Measurements from ENCODE around the gene ATP1A4.
"Not testable (repeated sequence)": the region's sequence is repeated elsewhere in the genome, so short reads cannot be mapped to it uniquely, and the experiment has no call there.

Gene ATP1A4

DNA sequence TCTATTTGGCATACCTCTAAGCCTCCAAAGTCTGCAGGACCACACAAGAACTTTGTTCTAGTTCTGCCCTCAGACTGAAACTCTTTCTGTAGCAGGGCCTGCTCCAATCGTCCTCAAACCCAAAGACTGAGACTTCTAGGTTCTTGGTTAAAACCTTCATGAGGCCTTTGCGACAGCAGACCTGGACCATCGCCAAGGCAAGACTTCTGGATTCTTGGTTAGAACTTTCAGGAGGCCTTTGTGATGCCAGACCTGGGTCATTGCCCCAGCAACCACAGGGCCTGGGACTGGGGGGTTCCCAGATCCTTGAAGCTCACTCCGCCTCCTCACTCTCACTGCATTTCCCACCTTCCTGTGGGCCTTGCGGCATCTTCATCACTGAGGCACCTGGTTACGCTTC lies at the start of gene ATP1A4:
ATP1A4 (plus strand) TSS at position 301 of the 400 bp plus-strand sequence. CDS start 438 bp downstream, outside the sequence.
- no peak for DNase-seq

DNA sequence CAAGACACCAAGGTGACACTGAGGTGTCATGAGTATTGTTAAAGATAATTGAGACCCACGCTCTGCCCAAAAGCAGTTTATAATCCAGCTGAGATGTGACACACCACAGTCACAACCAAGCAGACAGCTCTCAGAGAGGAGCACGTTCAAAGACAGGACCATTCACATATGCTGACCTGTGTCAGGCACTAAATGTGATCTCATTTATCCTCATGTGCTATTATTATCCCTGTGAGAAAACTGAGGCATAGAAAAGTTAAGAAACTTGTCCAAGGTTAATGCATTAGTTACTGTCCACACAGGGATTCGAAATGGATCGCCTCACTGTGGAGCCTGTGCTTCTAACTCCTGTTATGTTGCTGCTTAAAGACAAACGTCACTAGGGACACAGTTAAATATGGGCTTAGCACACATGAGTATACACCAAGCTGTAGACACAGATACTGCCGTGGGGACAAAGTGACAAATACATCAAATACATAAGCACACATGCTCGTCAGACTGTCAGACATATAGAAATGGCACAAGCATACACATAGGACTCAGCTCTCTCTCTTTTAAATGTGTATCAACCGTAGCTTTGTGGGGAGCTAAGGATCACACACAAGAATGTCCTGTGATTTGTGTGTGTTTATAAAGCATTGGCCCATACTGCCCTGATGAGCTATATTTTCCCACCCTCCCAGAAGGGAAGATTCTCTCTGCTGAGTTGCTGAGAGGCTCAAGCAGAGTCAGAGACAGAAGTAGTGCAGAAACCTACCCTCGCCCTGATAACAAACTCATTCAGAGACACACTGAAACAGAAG lies 49.5 kb upstream of the ATP1A4 start:
- no peak for DNase-seq

DNA sequence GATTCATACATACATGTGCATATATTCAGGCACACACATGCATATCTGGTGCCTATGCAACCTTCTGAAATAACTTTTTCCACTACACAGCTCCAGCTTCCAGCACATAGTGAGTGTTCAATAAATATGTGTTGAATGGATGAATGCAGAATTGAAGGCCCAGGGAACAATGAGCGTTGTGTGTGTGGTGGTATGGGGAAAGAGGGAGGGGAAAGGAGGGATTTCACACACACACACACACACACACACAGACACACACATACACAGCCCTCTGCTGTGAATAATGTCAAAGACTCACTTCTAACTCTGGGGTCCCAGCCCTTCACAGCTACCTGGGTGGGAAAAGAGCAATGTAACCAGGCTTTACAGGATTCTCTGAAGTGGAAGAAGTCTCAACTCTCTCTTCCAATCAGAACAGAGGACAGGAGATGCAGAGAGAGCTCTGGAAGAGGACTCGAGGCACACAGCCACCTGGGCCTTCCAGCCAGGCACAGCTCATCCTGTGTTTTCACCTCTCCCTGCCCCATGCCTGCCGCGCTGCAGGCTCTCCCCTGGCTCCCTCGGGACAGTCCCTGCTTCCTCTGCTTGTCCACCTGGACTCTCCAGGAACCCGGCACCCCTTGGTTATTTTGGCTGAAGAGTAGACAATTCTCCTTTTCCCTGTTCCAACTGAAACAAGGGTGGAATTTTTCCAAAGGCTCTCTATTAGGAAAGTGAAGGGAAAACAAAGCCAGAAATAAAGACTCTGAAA lies 47.6 kb upstream of the ATP1A4 start:
- DNase-seq, result no peak

DNA sequence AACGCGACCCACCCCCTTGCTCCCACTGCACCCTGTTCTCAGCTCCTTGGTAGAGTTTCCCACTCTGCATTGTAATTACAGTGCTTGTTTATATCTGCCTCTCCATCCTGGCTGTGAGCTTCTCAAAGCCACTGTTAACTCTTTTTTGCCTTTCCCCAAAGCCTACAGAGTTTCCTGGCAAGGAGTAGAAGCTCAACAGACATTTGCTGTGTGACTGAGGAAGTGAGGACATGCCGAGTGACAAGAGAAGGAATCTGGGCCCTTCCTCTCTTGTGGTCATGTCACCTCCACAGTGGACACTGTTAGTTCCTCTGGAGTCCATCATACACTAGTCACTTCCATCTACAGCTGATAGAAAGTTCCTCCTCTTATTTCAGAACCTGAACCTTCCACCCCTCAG lies 46.9 kb upstream of the ATP1A4 start:
- DNase-seq, result no peak

DNA sequence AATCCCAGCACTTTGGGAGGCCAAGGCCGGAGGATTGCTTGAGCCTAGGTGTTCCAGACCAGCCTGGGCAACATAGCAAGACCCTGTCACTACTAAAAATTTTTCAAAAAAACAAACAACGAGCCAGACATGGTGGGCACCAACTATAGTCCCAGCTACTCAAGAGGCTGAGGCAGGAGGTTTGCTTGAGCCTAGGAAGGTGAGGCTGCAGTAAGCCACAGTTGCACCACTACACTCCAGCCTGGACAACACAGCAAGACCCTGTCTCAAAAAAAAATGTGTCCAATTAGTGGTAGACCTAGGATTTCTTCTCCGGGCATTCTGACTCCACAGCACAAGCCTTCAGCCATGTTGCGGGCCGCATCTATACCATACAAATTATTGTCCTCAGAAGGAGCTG lies 46.2 kb upstream of the ATP1A4 start:
- no peak for DNase-seq

DNA sequence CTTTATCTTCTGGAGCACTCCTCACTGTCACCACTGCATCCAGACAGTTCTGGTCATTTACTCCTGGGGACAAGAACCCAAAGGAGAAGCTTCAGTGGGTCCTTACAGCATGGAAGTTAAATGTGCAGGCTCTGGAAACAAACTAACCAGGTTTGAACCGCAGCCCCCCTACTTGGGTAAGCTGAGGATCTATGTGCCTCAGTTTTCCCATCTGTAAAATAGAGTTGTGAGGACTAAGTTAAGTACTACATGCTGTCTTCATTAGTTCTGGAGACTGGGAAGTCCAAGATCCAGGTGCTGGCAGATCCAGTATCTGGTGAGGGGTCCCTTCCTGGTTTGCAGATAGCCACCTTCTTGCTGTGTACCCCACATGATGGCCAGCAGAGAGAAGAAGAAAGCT lies 43.9 kb upstream of the ATP1A4 start:
- DNase-seq, result no peak

DNA sequence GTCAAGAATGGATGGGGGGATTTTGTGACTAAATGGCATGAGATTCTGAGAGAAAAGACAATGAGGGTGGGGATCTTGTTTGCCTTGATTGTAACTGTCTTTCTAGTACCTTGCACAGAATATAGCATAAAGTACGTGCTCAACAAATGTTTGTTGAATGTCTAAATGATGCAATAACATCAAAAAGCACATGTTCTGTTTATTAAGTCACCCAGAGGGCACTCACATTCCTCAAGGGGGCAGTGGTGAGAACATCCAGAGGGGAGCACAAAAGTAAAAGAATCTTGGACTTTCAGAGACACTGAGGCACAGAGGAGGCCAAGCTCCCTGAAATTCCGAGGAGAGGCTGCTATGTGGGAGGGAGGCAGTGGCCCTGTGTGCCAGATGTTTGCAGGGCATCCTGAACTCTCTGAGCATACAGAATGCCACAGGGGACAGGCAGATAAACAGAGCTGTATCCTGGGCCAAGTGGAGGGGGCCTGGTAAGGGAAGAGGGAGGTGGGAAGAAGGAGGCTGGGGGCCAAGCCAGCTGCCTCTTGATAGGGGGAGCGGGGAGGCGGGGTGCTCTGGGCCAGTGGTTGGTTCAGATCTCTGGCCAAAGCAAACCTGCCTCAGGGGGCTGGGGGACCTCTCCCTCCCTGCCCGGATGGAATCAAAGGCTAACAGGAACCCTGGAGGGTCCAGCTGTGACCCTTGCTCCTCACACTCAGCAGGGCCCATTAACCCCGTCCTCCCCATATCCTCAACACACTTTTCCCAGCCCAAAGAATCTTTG lies 42.3 kb upstream of the ATP1A4 start:
- DNase-seq, result no peak

DNA sequence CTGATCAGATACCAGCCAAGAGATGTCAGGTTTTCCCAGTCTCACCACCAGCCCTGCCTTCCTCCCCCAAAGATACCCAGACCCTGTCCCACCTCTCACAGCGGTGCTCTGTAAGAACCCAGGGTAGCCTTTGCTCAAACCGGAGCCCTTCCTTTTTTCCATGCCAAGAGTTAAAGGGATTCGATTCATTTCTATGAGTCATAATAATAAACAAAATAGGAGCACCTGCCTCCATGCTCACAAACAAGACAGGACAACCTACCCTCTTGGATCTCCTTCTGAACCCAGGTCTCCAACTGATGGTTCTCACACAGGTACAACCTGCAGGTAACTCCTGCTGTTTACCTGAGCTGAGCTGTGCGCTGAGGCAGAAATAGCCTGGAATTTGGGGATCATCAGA lies 41.7 kb upstream of the ATP1A4 start:
- DNase-seq, result no peak

DNA sequence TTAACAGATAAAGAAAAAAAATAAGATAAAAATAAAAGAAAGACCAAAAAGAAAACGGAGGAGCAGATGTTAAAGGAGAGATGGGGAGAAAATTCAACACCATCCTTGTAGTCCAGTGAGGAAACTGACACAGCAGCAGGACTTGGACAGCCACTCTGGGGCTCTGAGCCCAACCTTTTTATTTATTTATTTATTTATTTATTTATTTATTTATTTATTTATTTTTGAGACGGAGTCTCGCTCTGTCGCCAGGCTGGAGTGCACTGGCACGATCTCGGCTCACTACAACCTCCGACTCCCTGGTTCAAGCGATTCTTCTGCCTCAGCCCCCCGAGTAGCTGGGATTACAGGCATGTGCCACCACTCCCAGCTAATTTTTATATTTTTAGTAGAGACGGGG lies 39.9 kb upstream of the ATP1A4 start:
- DNase-seq, result not testable (repeated sequence)

DNA sequence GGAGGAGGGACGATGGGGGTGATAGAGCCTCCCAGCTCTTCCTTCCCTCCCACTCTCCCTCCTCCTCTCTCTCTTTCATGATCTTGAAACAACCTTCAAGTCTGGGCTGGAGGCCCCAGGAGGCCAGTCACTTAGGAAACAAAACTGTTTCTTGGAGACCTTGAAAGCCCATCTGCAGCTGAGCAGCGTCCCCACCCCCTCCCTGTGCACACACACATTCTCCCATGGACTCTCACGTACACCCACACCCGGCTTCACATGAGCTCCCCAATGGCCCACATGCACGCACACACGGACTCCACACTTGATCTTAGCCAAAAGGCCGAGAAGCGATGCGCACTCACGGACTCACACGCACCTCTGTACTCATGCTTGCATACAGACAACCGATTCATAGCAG lies 39.0 kb upstream of the ATP1A4 start:
- DNase-seq, result no peak

DNA sequence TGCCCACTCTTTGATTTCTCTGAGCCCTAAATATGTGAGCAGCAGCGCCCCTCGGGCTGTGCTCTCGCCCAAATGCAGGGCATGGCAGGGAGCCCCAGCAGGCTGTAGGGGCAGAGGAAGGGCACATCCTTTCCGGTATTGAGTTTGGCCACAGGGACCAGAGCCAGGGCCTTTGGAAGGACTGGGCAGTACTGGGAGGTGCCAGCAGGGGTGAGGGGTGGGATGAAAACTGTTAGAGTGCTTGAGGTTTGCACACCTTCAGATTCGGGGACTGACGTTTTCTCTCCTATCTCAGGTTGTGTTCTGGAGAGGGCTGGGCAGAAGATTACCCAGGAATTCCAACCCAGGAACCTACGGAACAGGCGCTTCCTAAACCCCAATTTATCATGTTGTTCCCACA lies 38.0 kb upstream of the ATP1A4 start:
- no peak for DNase-seq

DNA sequence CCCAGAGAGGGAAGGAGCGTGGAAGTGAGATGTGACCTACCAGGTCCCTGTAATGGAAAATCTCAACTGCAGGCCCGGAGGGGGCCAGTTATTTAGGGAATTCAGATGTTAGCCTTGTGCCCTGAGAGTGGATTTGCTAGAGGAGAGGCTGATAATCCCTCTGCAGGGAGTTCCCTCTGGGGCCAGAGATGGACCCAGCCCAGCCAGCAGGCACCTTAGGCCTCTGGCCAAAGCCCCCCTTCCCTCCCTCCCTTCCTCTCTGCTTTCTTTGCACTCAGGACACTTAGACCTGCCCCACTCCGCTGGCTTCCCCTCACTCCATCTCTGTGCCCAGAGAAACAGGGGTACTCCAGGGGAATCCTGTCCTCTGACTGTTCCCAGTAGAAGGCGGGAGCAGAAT lies 37.3 kb upstream of the ATP1A4 start:
- no peak for DNase-seq

DNA sequence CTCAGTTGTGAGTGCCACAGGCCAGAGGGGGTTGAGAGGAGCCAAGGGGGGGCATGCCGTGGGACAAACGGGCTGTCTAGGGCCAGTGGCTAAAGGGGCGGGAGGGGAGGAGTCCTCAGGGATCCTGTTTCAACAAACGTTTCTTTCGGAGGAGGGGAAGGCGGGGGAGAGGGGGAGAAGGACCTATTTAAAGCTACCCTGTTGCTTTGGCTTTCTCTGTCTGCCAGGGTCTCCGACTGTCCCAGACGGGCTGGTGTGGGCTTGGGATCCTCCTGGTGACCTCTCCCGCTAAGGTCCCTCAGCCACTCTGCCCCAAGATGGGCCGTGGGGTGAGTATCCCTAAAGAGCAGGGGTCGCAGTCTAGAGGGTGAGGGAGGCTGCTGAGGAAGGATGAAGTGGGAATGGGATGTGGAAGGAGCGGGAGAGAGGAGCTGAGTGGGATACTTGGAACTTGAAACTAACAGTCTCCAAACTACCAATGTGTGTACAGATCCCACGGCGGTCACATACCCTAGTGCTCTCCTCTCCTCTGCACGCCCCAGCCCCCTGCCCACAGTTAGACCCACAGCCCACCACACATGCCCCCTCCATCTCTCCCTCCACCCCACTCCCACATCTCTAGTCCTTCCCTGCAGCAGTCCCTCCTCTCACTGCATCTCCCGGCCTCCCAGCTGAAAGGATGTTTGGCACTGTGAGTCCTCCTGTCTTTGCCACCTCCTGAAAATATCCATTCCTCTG lies 35.7 kb upstream of the ATP1A4 start, which contains the start of gene ATP1A2:
ATP1A2 (plus strand) TSS at position 215 of the 738 bp plus-strand sequence; CDS start at position 318, 103 bp downstream.
- DNase-seq, result no peak

DNA sequence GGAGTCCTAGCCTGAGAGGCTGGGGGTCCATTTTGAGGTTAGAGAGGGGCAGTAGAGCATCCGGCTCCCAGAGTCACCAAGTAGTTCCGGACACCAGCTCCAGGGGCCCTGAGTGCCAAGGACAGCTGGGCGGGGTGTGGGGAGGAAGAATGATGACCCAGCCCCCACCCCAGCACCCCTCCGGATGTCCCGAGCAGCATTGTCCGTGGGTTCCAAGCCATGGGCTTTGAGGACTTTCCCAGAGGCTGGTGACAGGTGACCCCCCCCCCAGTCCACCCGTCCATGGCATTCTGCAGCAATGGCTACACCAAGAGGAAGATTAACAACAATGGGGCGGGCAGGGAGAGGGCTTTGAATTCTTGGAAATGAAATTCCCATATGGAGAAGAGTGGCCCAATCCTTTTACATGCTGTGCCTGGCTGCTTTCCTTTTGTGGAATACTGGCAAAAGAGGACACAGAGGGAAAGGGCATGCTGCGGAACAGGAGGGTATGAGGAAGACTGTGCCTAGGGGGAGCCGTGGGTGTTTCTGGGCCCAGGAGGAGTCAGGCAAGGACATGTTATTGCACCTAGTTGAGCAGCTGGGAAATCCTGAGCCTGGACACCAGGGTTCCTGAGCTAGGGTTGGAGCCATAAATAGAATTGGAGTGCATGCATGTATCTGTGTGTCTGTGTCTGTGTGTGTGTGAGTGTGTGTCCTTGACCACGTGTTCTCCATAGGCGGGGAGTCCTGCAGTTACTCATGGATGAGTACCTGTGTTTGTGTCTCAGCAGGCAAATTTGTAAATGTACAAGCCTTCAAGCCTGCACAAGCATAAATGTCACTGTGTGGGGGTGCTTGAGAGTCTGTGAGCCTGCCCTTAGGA lies 34.9 kb upstream of the ATP1A4 start:
- DNase-seq, result no peak

DNA sequence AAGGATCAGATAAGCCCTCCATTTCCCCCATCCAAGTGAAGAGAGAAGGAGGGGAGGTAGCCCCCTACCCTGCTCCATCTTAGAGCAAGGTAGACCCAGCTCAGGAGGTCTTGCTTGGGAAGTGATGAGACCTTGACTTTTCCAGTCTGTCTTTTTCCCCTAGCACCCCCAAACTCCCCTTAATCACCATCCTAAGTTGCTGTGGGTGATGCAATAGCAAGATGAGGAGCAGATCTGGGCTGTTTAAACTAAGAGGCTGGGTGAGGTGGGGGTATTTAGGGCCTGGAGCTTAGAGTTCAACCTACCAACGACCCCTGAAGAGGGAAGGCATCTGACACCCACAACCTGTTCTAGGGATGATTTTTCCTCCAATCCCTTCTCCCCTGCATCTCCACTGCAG lies 34.1 kb upstream of the ATP1A4 start:
- DNase-seq, result no peak

DNA sequence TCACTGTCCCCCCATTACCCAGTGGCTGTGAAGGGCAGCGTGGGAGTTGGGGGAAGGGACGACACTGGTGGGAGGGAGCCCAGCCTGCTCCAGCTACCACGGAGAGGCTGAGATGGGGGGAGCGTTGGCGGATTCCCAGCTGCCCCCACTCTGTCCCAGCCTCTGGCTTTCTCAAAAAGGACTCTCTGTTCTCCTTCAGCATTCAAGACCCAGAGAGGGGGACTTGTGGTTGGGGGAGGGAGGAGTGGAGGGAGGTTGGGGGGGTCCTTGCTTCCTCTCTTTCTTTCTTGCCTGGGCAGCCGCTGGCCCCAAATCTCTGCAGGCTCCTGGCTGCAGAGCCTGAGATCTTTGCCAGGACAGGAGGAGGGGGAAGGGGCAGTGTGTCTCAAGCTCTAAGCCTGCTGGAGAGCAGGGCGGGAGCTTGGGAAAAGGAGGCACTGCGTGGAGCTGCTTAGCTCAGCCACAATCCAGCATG lies 33.7 kb upstream of the ATP1A4 start:
- DNase-seq, result no peak

DNA sequence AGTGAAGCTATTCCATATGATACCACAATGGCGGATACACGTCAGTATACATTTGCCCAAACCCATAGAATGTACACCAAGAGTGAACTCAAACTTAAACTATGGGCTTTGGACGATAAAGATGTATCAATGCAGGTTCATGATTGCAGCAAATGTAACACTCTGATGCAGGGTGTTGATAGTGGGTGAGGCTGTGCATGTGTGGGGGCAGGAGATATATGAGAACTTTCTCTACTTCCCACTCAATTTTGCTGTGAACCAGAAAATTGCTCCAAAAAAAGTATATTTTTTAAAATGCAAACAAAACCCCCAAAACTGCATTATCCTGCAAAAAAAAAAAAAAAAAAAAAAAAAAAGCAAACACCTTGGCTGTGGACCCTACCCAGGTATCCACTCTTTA lies 32.5 kb upstream of the ATP1A4 start:
- DNase-seq, result no peak

DNA sequence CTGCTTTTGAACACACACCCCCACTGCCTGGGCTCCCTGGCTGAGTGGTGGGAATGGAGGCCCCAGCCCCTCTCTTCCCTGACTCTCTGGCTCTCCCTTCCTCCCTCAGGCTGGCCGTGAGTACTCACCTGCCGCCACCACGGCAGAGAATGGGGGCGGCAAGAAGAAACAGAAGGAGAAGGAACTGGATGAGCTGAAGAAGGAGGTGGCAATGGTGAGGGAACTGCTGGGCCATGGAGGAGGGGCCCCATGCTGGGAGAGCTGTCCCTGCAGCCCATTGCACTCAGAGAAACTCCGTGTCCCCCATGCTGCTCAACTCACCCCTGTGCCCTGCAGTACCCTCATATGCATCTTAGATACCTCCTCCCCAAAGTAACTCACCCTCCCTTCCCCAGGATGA lies 30.6 kb upstream of the ATP1A4 start:
- no peak for DNase-seq

DNA sequence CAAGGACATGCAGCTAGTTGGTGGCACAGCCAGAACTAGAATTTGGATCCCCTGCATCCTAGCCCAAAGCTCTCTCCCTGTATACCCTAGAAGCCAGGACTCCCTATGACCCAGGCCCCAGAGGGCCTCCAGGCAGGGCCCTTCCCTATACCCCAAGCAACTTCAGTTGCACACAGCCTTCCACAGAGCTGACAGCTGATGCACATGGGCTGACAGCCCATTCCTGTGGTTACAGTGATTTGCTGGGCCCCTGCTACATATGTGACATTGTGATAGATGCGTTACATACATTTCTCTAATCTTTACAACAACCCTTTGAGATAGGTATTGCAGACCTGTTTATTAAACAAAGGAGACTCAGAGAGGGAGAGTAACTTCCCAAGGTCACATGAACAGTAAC lies 30.0 kb upstream of the ATP1A4 start:
- no peak for DNase-seq

DNA sequence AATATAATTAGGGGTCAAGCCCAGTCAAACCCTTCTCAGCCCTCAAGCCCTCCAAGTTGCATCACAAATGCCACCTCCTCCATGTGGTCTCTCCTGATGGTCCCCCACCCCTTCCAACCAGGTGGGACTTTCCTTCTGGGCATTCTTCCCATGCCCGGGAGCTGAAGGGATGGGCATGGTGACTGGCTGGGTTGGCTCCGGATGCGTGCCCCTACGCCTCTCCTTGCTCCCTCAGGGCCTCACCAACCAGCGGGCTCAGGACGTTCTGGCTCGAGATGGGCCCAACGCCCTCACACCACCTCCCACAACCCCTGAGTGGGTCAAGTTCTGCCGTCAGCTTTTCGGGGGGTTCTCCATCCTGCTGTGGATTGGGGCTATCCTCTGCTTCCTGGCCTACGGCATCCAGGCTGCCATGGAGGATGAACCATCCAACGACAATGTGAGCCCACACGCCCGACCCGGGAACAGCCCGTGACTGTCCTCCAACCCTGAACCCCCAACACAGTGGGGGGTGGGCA lies 28.4 kb upstream of the ATP1A4 start:
- DNase-seq, result no peak

DNA sequence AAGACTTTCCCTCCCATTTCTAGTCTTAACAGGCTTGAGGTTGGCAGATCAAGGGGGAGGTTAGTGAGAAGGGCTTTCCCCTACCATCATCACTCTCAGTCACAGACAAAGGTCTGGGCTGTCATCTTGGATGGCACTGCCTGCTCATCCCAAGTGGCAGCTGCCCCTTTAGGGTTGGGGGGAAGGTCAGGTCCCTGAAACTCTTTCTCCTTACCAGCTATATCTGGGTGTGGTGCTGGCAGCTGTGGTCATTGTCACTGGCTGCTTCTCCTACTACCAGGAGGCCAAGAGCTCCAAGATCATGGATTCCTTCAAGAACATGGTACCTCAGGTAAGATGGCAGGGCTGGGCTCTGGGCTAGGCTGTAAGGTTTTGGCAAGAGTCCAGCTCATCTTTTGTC lies 27.7 kb upstream of the ATP1A4 start:
- no peak for DNase-seq
